Skeletal muscle cell (primary cell): Measurements from ENCODE around the gene ADARB1.
"Not testable (repeated sequence)": the region's sequence is repeated elsewhere in the genome, so short reads cannot be mapped to it uniquely, and the experiment has no call there.

ENCODE experiments used
- DNase-seq: peaks from one replicate; pipeline ENCODE4 v3.0.0-alpha.2; 2010; ENCODE audit warnings: low read depth
- H3K4me3 ChIP-seq: 2 replicates; pipeline ENCODE4 v1.5.1; 2011; ENCODE audit warnings: low read depth, mild to moderate bottlenecking, control low read depth, low read length, moderate library complexity

ADARB1 gene

DNA sequence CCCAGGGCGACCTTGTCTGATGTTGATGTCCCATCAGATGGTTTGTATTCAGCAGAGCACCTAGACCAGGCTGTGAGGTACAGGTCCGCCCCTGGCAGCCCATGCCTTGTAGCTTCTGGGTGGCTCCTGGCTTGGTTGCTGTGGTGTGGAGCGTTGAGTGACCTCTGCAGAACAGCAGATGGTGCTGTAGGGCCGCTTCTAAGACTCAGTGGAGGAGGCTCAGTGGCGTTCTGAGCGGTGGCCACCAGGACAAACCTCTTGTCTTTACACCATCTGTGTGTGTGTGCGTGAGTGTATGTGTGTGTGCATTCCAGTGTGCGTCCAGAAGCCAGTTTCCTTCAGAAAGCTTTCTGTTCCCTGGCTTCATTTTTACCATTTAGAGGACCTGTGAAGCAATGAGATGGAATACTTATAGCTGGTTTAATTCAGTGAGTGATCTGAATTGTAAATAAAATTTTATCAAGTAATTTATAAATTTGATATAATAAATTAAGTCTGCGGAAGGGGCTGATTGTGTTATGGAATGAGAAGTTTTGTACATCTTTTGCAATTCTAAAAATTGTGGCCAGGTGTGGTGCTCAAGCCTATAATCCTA lies 66.1 kb downstream of the ADARB1 start:
- H3K4me3 ChIP-seq, result no peak overlapping the region
- DNase-seq, result peak; percentile 87

DNA sequence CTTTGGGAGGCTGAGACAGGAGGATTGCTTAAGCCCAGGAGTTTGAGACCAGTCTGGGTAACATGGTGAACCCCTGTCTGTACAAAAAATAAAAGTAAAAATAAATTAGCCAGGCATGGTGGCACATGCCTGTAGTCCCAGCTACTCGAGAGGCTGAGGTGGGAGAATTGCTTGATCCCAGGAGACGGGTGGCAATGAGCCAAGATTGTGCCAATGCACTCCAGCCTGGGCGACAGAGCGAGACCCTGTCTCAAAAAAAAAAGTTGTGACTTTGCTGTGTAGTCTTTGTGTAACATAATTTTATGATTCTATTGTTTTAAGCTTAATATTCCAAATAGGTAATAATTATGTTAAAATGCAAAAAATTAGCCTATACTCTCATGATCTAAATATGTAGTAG lies 66.6 kb downstream of the ADARB1 start:
- not testable (repeated sequence) for DNase-seq, H3K4me3 ChIP-seq

DNA sequence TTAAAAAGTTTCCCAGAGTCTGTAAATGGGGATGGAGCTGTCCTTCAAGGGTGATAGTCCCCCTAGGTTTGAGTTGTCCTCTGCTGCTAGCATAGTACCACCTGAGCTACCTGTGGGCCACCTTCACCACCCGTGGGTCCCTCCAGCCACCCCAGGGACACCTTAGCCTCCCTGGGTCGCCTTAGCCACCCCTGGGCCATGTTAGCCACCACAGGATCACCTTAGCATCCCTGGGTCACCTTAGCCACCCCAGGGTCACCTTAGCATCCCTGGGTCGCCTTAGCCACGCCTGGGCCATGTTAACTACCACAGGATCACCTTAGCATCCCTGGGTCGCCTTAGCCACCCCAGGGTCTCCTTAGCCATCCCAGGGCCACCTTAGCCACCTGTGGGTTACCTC lies 67.1 kb downstream of the ADARB1 start:
- no peak overlapping the region for H3K4me3 ChIP-seq

DNA sequence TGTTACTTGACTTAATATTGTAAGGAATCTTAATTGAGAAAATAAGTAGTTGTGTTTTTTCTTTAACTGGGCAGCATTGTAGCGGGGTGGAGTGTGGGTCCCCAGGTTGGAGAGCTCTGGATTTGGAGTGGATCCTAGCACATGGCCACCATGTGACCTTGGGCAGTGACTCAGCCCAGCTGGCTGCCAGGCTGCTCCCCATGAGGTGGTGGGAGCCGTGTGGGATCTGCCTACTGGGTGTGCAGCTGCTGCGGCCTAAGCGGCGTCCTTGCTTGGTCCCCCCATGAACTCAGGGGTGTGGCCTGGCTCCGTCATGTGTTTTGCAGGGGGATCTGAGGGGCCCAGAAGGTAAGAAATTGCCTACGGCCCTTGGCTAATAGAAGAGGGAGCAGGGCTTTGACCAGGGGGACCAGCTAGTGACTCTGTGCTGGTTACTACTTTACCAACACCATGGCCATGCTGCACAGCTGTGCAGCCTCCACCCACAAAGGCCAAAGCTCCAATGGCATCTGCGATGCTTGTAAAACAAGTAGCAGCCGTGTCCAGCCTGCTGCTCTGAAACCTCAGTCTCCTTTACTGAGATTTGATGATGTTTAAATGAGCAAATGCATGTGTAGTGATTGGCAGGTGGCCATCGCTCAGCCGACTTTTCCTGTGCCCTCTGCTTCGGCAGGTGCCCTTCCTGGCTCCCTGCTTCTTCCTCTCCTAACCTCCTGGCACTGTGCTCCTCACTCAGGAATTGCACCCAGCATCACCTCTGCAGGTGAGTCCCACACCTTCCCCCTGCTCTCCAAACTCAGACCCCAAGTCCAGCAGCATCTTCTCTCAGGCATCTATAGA lies 68.3 kb downstream of the ADARB1 start:
- H3K4me3 ChIP-seq, result no peak overlapping the region
- no peak for DNase-seq

More for the DNA sequence above, 67.1 kb downstream of the ADARB1 start:
- no peak for DNase-seq

DNA sequence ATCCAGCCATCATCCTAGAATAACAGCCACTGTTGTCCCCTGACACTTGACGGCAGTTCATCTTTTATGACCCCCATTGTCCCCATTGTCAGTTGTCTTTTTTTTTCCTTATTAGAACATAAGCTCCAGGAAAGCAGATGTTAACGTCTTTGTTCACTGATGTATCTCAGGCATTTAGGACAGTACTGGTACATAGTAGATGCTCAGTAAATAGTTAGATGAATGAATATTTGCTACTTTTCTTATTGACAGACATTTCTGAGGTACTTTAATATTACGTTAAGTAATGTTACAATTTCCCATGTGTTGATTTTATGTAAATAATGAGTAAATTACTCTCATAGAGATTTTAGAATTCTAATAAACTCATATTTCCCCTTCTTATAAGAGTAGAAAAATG lies 69.5 kb downstream of the ADARB1 start:
- H3K4me3 ChIP-seq, result no peak overlapping the region
- DNase-seq, result no peak

DNA sequence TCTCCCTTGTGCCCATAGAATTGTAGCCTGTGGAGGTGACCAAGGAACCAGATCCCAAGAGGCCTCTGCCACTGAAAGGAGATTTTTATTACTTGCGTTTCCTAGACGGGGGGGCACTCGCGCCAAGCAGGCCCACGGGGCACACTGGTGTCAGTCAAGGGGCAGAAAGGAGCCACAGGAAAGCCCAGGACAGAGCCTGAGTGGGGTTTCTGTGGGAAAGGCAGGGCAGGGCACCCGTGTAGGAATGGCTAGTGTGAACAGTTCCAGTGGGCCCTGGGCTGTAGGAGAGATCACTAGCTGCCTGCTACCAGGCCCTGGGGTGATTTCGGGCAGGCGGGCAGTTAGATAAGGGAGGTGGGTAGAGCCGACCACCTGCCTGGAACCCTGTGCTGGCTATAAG lies 70.8 kb downstream of the ADARB1 start:
- no peak overlapping the region for H3K4me3 ChIP-seq

DNA sequence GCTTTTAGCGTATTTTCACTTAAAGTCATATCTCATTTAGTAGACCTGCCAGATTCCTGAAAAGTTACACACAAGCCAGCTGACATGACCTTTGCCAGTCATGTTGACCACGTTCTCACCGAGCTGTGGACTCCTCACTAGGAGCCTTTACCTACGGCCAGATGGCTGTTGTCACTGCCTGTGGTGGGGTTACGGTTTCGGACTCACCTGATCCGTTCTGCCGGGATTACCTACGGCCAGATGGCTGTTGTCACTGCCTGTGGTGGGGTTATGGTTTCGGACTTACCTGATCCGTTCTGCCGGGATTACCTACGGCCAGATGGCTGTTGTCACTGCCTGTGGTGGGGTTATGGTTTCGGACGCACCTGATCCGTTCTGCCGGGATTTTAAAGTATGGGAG lies 71.5 kb downstream of the ADARB1 start:
- DNase-seq, H3K4me3 ChIP-seq: not testable (repeated sequence)

More for the DNA sequence above, 70.8 kb downstream of the ADARB1 start:
- no peak for DNase-seq

DNA sequence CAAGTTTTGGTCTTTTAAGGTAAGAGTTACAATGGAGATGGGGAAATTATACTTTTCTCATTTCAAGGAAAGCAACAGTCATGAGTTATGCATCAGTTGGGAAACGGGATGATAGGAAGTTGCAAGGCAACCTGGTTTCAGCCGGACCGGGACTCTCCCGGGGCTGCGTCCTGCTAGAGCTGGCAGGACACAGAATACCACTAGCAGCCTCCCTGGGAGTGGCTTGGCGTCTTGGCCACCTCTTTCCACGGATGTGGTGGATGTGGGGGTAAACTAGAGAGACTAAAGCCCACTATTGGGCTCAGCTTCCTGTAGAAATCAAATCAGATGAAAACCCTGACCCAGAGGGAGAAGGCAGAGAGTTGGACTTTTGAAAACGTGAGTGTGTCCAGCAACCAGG lies 71.9 kb downstream of the ADARB1 start:
- no peak for DNase-seq
- no peak overlapping the region for H3K4me3 ChIP-seq

DNA sequence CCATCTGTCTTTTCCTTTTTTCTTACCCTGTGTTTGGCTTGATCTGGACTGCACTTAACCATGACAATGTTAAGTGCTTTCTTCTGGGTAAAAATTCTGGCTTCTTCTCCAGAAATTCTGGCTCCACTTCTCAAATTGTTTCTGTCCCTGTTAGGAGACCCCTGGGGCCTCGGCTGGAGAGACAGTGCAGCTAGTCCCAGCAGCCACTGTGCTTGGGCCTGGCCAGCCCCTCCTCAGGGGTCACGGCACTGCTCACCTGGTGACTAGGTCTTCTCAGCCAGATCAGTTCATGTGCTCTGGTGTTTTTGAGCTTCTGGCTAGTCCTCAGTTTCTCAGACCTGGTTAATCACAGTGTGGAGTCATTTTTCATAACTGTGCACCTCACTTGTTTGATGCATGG lies 72.4 kb downstream of the ADARB1 start:
- DNase-seq, result no peak
- no peak overlapping the region for H3K4me3 ChIP-seq

DNA sequence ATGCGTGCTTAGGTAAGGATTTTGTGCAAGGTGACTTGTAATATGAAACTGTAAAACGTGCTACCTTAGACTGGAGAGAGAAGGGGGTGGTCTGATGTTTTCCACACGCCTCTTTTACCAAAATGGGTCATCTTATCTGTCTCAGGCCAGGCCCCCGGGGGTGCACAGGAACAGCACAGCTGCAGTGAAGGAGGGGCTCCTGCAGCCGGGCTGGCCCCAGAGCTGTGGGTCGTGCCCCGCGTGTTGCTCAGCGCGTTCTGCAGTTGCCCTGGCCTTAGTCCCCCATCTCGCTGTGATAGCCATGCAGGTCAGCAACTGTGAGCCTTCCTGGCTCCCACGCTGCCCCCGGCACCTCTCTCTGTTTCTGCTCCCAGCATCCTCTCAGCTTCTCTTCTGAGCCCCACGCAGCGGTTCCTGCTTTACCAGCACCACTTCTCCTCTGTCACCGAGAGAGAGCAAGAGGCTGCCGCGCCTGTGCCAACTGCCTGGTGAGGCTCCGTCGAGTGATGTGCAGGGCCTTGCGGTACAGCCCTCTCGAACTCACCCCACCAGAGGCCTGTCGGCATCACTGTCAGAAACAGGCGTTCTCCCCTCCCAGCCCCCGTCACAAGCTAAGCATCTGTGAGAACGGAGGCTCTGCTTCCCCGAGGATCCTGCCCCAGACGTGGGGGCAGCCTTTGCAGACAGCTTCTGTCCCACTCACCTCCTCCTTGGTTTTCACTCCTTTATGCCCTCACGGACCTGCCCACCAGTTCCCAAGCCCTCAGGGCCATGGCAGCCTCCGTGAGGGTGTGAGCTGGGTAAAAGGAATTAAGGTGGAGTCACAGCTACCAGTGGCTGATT lies 73.3 kb downstream of the ADARB1 start:
- no peak for DNase-seq
- H3K4me3 ChIP-seq, result no peak overlapping the region

DNA sequence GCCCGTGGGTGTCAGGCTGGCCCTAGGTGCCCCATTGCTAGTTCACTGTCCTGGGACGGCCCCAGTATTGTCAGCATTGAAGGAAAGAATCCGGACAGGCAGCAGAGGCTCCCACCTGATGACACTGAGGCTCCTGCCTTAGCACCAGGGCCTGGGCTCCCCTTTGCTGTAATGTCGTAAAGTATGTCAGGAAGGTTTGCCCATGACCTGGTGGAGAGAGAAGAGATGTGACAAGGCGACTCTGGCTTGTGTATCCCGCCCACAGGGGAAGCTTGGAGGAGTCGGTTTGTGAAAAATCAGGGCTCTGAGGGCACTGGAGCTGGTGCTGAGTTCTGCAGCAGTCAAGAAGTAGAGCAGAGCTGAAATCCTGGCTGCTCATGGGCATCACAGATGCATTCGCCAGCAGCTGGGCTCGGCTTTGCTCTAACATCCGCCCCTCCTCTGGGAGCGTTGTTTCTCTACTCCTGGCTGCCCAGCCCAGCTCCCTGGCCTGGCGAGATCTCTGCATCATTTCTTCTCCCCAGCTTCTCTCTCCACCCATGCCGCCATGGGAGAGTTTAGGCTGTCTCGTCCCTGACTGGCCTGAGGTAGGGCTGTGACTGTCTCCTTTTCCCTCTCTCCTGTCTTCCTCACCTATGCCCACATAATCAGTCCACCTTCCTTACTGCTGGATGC lies 74.1 kb downstream of the ADARB1 start:
- no peak overlapping the region for H3K4me3 ChIP-seq
- no peak for DNase-seq

DNA sequence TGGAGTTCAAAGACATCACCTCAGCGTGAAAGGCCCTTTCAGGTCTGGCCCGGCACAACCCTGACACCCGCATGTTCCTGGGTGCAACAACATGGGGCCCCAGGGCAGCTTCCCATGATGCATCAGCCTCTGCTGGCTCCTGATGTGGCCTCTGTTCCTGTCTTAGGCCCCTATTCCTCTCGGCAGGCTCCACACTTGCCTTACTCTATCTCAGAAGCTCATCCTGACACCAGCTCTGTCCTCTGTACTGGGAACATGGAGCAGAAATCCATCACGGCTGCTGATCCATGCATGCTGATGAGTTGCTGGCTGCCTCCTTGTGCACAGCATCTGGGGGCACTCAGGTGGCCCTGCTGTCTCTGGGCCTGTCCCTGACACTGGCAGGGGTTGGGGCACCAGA lies 74.6 kb downstream of the ADARB1 start:
- no peak for DNase-seq

DNA sequence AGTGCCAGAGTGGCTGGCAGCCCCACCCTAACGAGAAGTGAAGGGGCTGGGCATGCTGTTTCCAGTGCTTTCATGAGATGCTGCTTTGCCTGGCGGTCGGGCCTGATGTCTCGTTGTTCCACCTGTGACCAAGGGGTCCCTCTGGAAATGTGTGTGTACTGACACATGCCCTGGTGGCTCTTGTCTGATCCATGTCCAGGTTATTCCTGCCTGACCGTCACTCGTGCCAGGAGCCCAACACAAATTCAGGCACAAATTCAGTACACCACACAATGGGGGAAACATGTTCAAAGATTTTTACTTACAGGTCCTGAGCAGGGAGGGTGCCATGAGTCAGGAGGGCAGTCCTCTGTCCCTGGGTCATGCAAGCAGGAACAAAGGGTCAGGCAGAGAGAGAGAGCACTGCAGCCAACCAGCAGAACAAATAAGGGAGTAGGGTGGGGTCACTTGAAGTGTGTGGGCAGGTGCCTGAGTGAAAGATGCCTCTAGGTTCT lies 76.3 kb downstream of the ADARB1 start:
- DNase-seq, result no peak

More for the DNA sequence above, 74.6 kb downstream of the ADARB1 start:
- no peak overlapping the region for H3K4me3 ChIP-seq

DNA sequence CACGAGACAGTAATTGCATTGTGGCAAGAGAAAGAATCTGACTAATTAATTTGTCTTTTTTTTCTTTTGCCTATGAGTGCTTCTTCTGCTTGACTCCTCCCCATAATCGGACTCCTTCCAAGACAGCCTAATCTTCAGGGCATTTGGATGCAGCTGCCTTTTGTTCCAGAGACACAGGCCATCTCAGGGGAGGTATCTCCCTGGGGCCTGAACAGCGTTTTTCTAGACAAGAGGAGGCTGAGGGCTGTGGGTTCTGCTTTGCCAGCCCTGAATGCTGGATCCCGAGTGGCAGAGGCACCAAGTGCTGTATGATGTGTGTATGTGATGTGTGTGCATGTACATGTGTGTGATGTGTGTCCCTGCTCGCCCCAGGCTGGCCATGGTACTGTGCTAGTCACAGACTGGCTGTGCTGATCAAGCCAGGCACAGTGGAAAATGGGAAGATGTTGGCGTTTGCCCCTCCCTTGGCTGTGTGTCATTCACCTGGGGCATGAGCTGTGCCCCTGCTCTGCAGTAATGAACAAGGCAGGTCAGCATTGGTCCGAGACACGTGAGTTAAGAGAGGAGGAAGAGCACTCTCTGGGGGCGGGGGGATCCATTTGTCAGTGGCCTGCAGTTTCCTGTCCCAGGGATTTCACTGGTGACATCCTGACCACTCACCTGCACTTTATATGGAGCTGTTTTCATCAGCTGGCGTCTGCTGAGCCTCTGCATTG lies 77.2 kb downstream of the ADARB1 start:
- H3K4me3 ChIP-seq, result no peak overlapping the region

More for the DNA sequence above, 76.3 kb downstream of the ADARB1 start:
- no peak overlapping the region for H3K4me3 ChIP-seq

DNA sequence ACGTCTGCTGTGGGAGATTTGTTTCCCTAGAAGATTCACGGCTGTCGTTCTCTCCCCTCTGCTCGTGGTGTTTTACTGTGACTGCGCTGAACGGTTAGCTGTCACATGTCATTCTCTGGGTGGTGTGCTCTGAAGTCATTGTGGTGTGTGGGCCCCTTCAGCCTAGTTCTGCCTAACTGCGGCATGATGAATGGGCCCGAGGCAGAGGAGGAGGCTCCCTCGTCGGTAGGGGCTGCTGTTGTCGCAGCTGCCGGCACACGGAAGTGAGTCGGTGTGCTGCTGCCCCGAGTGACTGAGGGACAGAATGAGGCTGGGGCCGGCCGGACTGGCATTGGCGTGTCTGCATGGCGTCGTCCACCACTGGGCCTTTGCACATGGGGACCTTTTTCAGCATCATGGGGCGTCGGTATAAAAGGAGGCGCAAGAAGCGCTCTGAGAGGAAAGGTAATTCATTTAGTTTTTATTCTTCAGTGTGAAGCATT lies 77.9 kb downstream of the ADARB1 start:
- DNase-seq, result no peak
- H3K4me3 ChIP-seq, result no peak overlapping the region

More for the DNA sequence above, 77.2 kb downstream of the ADARB1 start:
- no peak for DNase-seq

DNA sequence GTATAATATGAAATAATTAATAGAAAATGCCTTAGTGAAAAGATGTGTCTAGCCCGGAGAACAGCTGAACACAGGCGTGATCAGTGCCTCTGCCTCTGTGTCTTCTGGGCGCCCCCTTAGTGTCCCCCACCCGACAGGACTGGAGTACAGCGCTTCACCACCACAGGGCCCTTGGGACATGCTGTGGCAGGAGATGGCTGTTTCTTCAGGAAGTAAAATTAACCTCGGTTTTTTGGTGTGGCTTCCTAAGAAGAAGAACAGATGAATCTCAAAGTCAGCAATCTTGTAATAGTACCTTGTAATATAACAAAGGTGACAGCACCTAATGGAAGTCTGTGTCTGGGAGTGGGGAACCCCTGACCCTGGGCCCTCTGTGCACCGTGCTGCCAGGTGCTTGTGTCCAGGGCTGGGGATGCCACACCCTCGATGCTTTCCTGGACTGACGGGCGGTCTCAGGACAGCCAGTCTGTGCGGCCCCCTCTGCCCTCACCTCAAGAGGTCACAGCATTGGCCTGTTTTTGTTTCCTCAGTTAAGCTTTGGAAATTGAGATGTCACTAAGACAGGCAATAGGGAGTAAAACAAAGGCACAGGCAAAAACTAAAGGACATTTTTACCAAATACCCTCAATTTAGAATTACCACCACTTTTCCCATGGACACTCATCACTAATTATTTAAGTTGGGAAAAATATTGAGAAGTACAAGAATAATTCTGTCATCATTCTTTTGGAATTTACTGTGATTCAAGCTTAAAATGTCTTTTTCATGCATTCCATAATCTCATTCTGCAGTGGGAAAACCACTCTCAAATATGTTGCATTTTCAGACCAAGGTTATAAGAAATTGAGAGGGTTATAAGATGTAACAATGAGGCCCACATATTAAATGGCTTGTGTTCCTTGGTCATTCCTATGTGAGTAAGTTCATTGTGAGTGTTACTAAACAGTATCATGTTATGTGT lies 79.3 kb downstream of the ADARB1 start:
- no peak for DNase-seq
- peak overlapping the region; percentile 5 for H3K4me3 ChIP-seq
